RWPE1 (cell line): ENCODE results near the gene AP1G2.
"Not testable (repeated sequence)": the region's sequence is repeated elsewhere in the genome, so short reads cannot be mapped to it uniquely, and the experiment has no call there.

ENCODE experiments used
- CTCF ChIA-PET: fragments of 350-600 bp; sonication (Branson Sonifier 250); formaldehyde crosslinking; extraction: SDS; loops from one replicate; lab custom pipeline; 2021; lab: Yijun Ruan, JAX
- POLR2A ChIA-PET: fragments of 400-600 bp; formaldehyde crosslinking; extraction: SDS; loops from one replicate; lab custom pipeline; 2020; ENCODE audit warnings: antibody characterized with exemption; ENCODE audit not compliant: low non-redundant PET; lab: Yijun Ruan, JAX
- DNase-seq: peaks from one replicate; pipeline ENCODE4 v3.0.0; 2012; ENCODE audit warnings: low spot score
- H3K27ac ChIP-seq: fragments of 450-650 bp; 2 replicates; pipeline ENCODE4 v1.5.1; 2017
- CTCF ChIP-seq: fragments of 450-650 bp; conservative IDR thresholded peaks from 2 replicates; pipeline ENCODE4 v1.5.1; 2017; ENCODE audit warnings: low read depth, mild to moderate bottlenecking

AP1G2 gene

GRCh38 chr14:23539248-23540140 lies 28.1 kb downstream of the AP1G2 start:
- ChIA-PET POLR2A (interaction anchor here (0.5 kb wide), 1 partner anchor 452 kb away, joined by 3 read pairs; no protein-coding TSS in a partner anchor), CTCF (interaction anchor here (0.6 to 0.8 kb wide), 4 partner anchors 11 to 186 kb away, joined by 3 to 8 read pairs (median 4); no protein-coding TSS in a partner anchor)
- TF ChIP-seq CTCF = peak; percentile 61
- no peak overlapping the region for H3K27ac ChIP-seq
- DNase-seq = peak; percentile 31

GRCh38 chr14:23538785-23539184 lies 28.8 kb downstream of the AP1G2 start:
- no peak for TF ChIP-seq CTCF
- peak; percentile 10 for DNase-seq
- CTCF ChIA-PET = interaction anchor here (0.6 to 0.8 kb wide), 5 partner anchors 10 to 185 kb away, joined by 3 to 8 read pairs (median 5); no protein-coding TSS in a partner anchor
- no peak overlapping the region for H3K27ac ChIP-seq
- POLR2A ChIA-PET = interaction anchor here (0.5 kb wide), 1 partner anchor 453 kb away, joined by 3 read pairs; no protein-coding TSS in a partner anchor

DNA sequence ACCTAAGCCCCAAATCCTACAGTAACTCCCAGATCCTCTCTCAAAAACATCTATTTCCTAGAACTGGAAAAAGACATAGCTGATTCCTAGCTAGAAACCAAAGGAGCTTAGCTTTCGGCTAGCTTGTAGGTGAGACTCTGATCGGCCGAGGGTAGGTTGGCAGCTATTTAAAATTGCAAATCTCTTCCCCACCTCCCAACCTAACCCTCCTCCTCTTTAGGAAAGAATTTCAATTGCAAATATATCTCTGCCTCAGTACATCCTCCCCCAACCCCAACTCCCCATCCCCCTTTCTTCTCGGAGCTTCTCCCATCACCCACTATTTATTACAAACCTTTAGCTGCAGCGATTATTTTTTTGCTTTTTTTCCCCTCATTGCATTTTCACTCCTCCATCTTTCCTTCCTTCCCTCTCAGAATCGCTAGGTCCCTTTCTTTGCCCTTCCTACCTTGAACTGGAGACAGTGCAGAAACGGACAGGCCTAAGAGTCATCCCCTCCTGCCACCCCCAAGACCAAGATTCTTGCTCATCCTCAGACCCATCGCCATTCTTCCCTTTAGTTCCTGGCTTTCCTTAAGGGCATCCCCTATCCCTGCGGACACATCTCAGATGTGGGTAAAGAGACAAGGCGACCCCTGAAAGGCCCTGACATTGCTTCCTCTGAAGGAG lies 29.4 kb downstream of the AP1G2 start:
- POLR2A ChIA-PET = no interaction called here
- CTCF ChIA-PET = interaction anchor here (0.6 to 0.8 kb wide), 2 partner anchors 9 to 66 kb away, joined by 5 read pairs; no protein-coding TSS in a partner anchor
- DNase-seq = no peak
- no peak overlapping the region for H3K27ac ChIP-seq
- no peak for TF ChIP-seq CTCF

DNA sequence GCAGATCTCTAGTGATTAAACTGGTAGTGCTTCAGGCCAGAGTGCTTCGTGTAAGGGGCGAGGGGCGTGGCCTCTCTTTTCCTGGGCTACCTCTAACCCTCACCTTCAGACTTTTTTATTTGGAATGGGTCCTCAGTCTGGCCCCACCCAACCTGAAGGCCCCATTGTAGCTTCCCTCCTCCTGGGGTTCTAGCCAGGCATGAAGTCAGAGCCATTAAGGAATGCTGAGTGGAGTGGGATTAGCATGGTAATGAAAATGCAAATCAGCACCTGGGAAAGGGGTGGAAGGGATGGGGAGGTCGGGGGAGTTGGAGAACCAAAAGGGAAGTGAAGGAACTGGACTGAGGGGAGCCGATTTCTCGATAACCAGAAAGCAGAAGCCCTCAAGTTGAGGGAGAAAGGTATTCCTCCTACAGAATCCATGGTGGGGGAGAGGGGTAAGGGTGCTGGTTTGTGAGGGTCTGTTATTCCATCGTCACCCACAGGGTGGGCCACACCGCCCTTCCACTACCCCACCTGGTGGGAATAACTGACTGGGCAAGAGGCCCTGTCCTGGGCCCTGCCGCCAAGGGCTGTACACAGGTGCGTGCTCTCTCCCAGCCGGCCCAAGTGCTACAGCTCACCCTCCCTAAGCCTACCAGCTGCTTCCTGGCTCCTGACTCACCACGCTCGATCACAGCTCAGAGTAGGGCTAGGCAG lies 30.1 kb downstream of the AP1G2 start:
- TF ChIP-seq CTCF = no peak
- POLR2A ChIA-PET = no interaction called here
- no peak overlapping the region for H3K27ac ChIP-seq
- DNase-seq = peak; percentile 20
- CTCF ChIA-PET = interaction anchor here (0.5 kb wide), 1 partner anchor 158 kb away, joined by 3 read pairs; no protein-coding TSS in a partner anchor

DNA sequence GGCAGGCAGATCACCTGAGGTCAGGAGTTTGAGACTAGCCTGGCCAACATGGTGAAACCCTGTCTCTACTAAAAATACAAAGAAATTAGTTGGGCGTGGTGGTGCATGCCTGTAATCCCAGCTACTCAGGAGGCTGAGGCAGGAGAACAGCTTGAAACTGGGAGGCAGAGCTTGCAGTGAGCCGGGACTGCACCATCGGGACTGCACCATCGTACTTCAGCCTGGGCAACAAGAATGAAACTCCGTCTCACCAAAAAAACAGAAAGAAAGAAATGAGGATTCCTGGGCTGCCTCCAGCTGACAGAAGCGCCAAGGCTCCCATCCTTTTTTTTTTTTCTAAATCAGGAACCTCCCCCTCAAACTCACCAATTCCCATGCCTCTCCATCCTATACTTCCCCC lies 30.7 kb downstream of the AP1G2 start:
- CTCF ChIA-PET = interaction anchor here (0.5 kb wide), 1 partner anchor 158 kb away, joined by 3 read pairs; no protein-coding TSS in a partner anchor
- POLR2A ChIA-PET, H3K27ac ChIP-seq, DNase-seq: not testable (repeated sequence)

GRCh38 chr14:23536494-23536893 lies 31.1 kb downstream of the AP1G2 start:
- no peak overlapping the region for H3K27ac ChIP-seq
- CTCF ChIA-PET = interaction anchor here (0.5 kb wide), 1 partner anchor 157 kb away, joined by 3 read pairs; no protein-coding TSS in a partner anchor
- POLR2A ChIA-PET = no interaction called here
- TF ChIP-seq CTCF = no peak
- DNase-seq = no peak
